IPS-NIHi7 (cell line): ENCODE measurements around the gene AGAP9.
"Not testable (repeated sequence)": the region's sequence is repeated elsewhere in the genome, so short reads cannot be mapped to it uniquely, and the experiment has no call there.

Experiments used
- DNase-seq: peaks from one replicate; pipeline ENCODE4 v3.0.0; 2012; ENCODE audit warnings: mixed read lengths; ENCODE audit errors: extremely low spot score

The AGAP9 gene

DNA sequence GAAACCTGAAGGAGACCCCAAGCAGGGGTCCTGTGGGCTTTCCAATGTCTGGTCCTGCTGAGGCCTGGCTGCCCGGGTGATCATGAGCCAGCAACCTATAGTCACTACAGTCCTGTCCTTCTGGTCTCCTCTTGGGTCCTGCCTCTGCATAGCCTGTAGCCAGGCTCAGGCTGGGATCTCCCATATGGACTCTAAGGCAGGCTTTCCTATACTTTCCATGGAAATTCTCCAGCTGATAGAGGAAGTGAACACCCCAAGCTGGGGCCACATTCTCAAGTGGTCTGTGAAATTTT, 66.0 kb downstream of the AGAP9 start:
- DNase-seq, result no peak

DNA sequence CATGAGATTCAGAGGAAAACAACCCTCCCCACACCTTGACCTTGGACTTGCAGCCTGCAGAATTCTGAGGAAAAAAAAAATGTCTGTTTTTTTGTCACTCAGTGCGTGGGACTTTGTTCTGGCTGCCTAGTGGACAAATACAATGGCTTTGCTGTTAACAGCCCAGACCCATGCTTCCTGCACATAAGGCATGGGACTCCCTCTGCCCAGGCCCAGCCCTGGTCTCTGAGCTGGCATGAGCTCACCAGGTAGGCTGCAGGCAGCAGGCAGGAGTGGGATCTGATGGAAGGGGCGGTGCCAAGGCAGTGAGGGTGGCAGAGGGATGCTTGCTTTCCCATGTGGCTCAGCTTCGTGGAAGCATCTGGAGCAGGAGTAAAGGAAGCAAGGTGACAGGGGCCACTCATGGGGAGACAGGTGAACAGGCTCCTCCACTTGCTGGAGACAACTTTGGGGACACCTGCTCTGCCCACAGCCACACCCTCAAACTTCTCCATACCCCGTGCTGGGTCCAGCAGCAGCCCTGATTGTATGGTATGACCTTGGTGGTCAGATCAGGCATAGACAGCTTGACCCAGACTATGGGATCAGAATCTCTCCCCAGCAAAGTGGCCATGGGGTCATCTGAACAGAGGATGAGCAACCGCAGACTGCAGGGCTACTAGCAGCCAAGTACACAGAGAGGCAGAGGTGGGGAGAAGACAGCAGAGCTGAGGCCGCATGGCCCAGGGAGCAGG, 66.5 kb downstream of the AGAP9 start:
- DNase-seq, result no peak

DNA sequence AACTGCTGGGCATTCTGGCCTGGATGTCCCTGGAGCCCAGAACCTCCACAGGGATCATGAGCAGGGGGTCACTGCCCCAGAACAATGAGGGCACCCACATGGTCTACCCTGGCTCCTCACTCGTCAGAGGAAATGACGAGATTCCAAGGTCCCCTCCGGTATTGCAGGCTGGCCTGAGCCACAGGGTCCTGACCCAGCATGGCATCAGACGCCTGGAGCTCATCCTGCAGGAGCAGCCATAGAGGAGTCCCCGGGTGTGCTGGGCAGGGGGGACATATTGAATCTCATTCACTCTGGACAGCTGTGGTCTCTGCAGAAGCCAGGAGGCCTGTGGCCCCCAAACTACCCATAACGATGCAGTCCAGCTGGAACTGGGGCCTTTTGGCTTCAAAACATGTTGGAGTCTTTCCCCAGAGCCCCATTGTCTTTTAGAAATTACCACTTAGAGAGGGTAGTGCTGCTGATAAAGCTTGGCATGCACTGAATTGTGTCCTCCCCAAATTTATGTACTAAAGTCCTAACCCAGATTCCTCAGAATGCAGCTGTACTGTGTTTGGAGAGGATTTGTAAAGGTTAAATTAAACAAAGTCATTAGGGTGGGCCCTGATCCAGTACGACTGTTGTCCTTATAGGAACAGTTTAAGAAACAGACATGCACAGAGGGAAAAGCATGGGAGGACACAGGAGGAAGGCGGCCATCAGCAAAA, 67.2 kb downstream of the AGAP9 start:
- no peak for DNase-seq

DNA sequence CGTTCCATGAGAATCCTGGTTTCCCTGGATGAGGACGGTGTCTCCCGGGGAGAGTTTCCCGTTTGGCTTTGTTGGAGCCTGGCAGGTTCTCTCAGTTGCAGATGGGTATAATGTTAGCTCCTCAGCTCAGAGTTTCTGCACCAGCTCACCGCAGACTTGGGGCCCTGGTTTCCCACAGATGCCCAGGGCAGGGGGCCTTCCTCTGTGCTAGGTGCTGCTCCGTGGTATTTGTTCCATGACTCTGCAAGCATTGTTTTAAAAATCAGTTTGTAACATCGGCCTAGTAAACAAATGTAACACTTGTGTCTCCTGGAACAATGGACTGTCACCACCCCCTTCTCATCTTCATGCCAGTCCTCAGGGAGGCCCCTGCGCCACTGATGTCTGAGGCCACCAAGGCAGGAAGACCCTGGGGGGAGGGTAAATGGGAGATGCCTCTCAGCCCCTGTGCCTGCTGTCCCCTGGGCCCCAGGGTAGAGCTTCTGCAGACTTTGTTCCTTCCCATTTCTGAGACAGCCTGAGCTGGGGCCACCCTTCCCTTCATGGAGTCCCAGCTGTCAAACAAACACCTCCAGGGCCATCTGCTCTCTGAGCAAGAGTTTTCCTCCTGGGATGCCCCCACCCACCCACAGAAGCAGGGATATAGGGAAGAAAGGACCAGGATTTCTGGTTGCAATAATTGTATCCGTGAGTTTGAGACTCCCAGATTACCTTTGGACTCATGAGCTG, 67.9 kb downstream of the AGAP9 start:
- DNase-seq, result not testable (repeated sequence)

DNA sequence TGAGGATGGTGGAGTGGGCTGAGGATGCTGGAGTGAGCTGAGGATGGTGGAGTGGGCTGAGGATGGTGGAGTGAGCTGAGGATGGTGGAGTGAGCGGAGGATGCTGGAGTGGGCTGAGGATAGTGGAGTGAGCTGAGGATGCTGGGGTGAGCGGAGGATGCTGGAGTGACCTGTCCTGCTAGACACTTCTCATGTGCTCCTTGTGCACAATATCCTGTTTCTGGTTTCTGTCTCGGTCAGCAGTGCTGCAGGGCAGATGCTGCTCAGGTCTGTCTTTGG, 68.7 kb downstream of the AGAP9 start:
- DNase-seq, result no peak

DNA sequence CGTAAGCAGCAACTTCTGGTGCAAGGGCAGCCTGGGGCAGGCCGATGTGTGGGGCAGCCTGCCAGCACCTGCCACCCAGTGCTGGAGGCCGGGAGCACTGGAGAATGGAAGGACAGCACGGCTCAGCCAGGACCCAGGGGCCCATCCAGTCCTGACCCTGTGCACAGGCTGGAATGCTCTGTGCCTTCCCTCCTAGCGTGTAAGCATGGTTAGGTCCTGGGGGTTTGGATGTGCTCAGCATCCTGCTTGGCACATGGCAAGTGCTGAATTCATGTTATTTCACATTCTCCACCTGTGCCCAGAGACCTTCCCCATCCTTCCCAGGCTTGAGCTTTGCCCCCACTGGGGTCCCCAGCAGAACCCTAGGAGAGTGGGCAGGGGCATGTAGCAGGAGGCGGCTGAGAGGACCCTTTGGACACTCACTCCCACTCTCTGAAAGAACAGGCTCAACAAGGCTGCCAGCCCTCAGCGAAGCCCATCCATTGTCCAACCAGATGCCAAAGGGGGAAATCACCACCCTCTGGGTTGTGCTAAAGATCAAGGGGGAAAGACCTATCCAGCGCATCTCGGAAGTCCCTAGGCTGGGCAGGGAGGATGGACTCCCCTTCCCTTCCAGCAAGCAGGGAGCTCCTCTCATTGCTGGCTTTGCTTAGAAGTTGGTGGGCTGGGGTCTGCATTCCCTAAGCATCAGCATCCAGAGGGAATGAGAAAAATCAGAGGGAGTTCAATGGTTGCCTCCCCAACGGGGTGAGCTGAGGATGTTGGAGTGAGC, 69.2 kb downstream of the AGAP9 start:
- no peak for DNase-seq

DNA sequence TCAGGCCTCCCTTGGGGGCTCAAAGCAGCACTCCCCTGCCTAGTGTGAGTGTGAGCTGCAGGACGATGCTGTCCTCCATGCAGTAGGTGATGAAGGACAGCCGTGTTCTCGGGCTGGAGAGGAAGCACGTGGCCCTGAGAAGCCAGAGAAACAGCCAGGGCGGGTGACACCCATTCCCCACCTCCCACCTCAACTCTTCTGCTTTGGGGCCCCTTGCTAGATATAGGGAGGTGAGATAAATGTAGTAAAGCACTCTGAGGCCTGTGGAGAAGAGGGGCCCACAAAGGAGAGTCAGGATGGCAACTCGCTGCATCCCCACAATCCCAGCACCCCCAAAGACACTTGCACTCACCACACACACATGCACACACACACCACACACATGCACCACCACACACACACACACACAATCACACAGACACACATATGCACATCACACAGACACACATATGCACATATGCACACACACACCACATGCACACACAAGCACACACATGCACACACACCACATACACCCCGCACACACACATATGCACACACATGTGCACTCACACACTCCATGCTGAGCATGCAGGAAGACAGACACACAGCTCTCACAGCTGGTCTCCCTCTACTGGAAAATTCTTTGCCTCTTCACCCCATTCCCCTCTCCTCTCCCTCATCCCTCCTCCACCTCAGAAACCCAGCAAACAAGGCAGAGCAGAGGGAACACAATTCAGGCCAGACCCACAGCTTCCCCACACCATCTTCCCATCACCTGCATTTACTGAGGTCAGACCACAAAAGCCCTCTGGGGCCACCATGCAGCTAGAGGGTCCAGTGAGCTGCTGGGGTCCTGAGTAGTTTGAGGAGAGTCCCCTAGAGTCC, 70.1 kb downstream of the AGAP9 start:
- DNase-seq, result no peak

DNA sequence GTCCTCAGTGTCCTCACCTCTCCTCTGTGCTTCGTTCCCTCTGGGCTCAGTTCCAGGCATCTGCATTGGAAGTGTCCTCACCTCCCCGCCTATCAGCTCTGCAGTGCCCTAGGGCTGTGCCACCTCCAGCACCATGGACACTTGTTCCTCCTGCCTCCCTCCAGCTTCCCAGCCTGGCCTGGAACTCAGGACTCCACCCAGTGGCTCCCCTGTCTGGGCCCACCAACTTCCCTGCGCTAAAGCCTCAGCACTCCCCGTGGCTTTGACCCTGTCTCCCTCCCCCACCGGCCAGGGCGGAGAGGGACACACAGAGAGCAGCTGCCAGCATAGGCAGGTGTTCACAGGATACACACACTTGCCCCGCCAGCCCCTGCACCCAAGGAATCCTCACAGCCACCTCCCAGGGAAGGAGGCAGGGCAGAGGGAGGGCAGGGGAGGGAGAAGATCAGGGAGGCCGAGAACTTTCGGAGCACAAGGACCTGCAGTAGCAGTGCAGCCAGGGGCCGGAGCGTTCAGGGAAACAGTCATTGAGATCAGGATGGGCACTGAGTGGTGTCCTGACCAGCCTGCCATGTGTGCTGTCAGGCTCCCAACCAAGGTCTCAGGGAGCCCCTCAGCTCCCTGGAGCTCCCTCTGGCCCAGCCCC, 70.8 kb downstream of the AGAP9 start:
- peak; percentile 34 for DNase-seq

DNA sequence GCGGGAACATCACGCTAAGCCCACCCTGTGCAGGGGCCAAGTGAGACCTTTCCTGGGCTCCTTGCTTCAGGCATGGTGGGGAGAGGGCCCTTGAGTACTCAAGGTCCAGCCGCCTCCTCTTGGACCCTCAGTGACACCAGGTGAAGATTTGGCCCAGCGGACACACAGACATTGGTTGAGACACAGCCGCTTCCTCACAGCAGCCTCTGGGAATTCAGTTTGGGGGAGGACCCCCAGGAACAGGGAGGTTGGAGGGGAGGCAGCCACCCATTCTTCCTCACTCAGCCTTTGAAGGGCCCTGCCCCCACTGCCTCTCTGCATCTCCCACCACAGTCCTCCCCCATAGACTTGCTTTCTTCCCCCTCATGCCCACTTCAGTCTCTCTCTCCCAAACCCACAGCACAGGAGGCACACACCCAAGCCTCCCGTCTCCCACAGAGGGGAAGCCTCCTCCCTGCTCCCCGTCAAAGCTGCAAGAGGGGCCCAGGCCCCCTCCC, 71.4 kb downstream of the AGAP9 start:
- no peak for DNase-seq
